ENCODE results near the gene SOAT1.
"Not testable (repeated sequence)": the region's sequence is repeated elsewhere in the genome, so short reads cannot be mapped to it uniquely, and the experiment has no call there.

The SOAT1 gene

DNA sequence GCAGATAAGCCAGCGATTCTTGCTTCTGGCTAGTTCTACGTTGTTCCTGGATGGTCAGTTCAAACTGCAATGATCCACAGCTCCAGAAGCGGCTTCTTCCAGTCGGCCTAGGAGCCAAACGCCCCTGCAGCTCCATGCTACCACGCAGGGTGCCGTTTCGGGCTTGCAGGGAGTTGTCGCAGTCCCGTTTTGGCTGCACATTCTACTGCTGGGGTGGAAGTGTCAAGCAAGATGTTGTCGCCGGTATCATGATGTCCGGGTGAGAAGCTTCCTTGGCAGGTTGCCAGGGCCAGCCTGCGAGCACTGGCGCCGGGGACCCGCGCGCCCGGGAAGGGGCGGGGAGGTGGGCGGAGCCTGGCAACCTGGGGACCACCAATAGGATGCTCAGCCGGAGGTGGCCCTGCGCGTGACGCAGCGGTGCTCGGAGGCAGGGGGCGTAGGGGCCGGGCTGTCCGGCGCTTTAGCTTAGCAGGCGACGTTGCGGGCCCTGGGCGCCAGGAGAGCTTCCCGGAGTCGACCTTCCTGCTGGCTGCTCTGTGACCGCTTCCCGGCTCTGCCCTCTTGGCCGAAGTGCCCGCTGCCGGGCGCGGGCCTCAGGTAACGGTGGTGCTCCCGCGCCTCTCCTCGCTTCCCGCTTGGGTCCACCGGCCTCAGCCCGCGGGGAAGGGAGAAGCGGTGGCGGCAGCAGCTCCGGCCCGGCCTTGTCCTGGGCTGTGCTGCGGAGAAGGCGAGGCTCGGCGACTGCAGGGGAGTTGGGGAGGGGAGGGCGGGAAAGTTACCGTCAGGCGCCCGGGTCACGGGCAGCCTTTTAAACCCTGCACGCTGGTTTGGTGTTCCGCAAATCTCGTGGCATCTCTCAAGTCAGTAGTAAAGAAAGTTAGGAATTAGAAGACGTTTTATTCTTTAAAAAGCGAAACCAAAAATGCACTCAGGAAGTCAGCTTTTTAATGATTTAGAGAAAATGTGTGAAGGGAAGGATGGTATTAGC, at the start of gene SOAT1:
SOAT1 (plus strand) TSS at position 458 of the 988 bp plus-strand sequence. CDS start 8,888 bp downstream, outside the sequence.
- peak; percentile 95 to 96 for DNase-seq

DNA sequence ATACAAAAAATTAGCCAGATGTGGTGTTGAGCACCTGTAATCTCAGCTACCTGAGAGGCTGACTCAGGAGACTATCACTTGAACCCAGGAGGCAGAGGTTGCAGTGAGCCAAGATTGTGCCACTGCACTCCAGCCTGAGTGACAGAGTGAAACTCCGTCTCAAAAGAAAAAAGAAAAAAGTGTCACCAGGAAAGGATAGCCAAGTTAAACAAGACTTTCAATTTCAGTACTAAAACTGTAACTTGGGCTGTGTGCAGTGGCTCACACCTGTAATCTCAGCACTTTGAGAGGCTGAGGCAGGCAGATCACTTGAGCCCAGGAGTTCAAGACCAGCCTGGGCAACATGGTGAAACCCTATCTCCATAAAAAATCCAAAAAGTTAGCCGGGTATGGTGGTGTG, 48.2 kb upstream of the SOAT1 start:
- not testable (repeated sequence) for DNase-seq

DNA sequence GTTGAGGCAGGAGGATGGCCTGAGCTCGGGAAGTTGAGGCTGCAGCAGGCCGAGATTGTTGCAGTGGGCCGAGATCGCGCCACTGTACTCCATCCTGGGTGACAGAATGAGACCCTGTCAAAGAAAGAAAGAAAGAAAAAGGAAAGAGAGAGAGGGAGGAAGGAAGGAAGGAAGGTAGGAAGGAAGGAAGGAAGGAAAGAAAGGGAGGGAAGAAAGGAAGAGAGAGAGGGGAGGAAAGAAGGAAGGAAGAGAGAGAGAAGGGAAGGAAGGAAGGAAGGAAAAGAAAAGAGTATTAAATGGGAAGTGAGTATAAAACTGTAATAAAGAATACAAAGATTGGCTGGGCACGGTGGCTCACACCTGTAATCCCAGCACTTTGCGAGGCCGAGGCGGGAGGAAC, 45.7 kb upstream of the SOAT1 start:
- no peak for DNase-seq

DNA sequence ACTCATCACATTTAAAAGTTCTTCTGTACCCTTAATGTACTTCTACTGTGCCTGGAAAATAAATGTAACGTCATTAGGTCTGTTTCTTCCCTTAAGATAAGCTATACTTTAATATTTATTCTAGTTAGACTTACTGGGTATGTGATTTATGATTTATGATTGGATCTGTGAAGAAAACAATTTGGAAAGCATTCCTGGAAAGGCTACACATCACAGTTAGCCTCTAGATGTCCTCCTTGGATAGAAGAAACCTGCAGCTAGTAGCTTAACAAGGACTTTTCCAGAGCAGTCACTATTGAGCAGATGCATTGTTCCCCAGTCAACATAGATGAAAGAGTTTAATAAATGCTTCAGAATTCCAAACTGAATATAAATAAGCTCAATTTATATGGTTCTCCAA, 41.9 kb upstream of the SOAT1 start:
- no peak for DNase-seq

DNA sequence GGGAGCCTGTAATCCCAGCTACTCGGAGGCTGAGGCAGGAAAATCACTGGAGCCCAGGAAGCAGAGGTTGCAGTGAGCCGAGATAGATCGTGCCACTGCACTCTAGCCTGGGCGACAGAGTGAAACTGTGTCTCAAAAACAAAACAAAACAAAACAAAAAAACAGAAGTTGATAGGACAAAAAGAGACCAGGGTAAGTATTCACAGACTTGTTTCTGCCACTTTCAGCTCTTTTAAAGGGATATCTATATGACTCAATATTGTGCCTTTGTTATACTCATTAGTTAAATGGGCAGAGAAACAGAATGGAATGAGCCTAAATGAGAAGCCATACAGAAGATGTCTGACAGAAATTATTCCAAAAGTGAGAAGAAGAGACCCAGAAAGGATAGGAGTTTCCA, 41.0 kb upstream of the SOAT1 start:
- no peak for DNase-seq

DNA sequence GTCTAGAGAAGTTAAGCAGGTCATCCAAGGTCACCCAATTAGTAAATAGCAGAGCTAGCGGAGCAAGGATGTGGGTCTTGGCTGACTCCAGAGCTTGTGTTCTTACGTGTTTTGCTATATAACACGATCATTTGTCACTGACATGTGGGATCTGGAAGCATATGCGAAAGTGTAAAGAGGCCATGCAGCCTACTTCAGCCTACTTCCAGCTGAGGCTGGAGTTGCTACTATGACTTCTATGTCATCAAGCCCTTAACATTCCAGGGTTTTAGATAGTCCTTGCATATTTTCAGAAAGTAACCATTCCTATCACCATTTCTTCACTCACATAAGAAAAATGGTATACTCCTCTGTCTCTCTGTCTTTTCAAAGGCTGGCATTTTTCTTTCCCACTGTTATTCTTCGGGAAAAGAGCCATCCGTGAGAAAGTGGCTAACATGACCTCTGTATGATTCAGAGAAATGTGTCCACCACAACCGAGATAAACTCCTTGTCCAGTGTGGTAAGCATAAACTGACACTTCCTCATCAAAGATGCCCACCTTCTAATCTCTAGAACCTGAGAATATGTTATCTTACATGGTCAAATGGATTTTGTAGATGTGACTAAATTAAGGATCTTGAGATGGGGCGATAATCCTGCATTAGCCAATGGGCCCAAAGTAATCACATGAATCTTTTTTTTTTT, 40.2 kb upstream of the SOAT1 start:
- no peak for DNase-seq

DNA sequence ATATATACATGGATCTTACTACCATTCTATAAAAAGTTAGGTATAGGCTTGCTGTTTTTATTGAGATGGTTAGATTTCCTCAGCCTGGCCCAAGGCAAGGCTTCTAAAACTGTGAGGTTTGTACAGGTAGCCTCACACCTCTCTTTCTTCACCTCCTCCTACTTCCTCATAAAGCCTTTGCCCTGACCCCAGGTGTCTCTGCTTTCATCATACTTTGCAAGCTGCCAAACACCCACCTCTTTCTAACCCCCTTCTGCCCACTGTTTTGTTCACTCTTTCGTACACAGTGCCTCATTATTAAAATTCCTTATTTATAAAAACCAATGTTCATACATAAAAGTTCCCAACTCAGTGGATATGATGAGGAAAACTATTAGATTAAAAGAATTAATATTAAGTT, 31.4 kb upstream of the SOAT1 start:
- DNase-seq: no peak

DNA sequence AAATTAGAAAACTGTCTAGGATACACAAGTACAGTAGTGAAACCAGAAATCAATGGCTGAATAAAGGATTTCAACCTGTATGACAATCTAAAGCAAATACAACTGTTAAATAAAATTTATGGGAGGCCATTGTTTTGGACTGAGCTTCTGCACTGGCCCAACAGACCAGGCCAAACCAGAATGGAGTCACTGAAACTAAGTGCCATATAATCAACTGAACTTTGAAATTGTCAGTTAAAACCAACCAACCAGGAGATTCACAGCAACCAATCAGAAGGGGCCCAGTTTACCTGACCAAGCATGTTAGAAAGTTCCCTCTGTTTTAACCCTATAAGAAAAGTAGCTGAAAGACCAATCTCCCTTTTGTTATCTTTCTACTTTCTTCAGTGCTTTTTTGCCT, 30.5 kb upstream of the SOAT1 start:
- no peak for DNase-seq

DNA sequence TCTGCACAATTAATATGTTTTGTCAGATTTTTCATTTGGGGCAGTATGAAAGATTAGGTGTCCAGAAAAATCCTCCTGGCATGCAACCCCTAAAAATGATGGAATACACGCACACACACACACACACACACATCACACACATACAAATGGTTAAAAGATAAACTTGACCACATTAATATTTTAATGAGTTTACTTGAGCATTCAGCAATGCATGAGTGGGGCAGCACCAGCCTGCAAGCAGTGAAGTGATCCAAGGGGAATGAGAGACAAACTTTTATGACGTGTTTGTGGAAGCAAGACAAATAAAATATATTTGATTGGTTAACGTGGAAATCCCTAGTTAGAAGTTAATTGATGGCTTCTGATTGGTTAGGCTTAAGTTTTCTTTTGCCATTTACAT, 29.1 kb upstream of the SOAT1 start:
- no peak for DNase-seq

DNA sequence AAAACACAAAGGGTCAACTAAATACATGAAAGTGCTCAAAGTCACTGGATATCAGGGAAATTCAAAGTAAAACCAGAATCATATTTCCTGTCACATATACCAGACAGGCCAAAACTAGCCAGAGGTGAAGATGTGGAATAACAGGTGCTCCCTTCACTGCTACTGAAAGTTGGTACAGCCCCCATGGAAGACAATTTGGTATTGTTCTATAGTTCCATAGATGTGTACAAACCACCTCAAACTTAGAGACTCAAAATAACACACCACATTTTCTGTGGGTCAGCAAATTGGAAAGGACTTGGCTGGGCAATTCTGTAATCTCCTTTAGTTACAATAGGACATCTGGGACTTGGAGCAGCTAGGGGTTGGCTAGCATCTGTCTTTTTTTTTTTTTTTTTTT, 24.5 kb upstream of the SOAT1 start:
- DNase-seq: no peak

DNA sequence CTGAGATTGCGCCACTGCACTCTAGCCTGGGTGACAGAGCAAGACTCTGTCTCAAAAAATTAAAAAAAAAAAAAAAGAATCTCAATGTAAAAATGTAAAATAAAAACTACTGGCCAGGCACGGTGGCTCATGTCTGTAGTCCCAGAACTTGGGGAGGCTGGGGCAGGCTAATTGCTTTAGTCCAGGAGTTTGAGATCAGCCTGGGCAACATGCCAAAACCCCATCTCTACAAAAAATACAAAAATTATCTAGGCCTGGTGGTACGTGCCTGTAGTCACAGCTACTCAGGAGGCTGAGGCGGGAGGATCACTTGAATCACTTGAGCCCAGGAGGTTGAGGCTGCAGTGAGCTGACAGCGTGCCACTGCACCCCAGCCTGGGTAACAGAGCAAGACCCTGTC, 19.2 kb upstream of the SOAT1 start:
- not testable (repeated sequence) for DNase-seq

DNA sequence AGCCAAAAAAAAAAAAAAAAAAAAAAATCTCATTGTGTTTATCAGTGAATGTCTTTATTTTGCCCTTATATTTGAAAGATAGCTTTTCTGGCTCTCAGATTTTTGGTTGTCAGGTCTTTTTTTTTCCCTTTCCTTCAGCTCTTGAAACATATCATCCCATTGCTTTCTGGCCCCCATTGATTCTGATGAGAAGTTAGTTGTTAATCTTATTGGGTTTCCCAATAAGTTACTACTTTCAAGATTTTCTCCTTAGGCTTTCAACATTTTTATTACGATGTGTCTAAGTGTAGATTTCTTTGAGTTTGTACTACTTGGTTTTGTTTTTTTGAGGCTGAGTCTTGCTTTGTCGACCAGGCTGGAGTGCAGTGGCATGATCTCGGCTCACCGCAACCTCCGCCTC, 14.7 kb upstream of the SOAT1 start:
- no peak for DNase-seq

DNA sequence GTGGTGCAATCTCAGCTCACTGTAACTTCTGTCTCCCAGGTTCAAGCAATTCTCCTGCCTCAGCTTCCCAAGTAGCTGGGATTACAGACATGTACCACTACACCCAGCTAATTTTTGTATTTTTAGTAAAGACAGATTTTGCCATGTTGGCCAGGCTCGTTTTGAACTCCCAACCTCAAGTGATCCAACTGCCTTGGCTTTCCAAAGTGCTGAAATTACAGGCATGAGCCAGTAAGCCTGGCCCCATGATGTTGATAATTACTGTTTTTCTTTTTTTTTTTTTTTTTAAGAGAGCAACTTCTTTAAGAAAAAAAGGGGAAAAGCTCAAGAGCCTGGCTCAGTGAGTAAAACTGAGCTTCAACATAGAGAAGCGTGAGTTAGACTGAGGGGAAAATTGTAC, 9.6 kb upstream of the SOAT1 start:
- DNase-seq: no peak

DNA sequence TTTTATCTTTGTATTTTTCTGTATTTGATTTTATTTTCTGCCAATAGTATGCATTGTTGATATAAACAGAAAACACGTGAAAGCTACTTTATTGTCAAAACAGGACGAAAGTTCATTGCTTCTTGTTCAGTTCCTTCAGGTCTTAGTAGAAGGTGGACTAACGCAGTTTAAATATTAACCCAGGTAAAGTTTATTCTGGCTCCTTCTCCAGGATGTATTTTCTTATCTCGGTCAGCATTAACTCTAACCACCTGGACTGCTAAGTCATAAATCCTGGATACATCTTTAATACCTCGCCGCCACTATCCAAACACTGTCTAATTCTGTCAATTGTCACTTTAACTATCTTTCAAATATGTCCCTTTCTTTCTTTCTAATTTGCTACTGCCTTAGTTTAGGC, 5.7 kb upstream of the SOAT1 start:
- DNase-seq: no peak

DNA sequence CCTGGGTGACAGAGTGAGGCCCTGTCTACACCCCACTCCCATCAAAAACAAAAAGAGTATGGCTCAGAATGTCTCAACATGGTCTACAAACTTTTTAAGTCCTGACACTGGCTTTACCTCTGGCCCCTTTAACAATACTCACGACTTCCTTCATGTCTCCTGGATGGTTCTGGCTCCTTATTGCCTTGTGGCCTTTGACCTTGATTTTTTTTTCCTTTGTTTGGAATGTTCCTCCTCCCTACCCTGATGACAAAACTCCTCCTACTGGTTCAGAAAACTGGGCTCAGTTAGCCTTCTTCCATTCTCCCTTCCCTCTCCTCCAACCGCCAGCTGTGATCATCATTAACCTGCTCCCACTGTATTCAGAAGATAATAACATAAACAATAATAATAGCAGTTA, 4.6 kb upstream of the SOAT1 start:
- DNase-seq: no peak

DNA sequence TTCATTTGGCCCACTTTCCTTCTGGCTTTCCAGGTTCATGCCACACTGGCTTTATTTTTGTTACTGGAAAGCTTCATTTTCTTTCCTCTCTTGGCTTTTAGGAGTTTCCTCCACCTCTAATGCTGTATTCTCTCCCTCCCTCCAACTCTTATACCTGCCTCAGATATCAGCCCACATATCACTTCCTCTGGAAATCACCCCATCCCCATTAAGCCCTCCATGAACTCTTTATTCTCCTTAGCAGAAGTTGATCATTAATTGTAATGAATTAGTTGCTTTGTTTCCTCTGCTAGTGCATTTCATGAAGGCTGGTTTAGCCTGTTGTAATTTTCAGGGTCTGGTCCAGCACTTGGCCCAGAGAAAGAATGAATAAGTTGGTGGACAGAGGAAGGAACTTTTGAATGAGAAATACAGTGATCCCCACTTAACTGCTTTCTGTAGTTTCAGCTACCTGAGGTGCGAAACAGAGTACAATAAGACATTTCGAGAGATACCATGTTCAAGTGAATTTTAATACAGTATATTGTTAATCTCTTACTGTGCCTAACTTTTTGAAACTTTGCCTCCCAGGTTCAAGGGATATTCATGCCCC, 1.7 kb downstream of the SOAT1 start:
- DNase-seq: no peak

DNA sequence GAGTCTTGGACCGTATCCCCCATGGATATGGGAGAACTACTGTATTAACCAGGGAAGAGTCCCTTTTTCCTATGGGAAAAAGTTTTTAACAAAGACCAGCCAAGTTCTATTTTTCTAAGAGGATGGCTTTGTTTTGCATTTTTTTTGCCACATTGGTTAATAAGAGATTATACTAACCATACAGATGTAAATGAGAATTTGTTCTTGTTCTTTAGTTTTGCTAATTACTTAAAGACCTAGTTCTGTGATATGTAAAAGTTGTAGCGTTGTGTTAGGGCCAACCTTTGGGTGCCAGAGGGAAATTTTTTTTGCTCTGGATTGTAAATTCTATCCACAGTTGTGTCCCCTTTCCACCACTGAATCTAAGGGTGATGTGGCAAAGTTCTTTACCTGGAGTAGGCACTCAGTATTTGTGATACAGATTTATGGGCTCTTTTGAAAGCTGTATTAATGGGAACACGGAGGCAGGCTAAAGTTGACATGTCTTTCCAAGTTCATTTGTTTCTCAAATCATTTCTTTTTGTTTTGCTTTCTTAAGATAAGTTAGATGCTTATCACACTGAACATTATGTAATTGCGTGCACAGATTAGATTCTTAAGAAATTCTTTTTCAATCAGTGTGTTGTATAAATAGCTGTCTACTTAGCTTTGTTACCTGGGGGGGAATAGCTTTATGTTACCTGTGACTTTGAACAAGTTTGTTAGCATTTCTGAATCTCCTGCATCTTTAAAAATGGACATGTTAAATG, 2.9 kb downstream of the SOAT1 start:
- DNase-seq: no peak

DNA sequence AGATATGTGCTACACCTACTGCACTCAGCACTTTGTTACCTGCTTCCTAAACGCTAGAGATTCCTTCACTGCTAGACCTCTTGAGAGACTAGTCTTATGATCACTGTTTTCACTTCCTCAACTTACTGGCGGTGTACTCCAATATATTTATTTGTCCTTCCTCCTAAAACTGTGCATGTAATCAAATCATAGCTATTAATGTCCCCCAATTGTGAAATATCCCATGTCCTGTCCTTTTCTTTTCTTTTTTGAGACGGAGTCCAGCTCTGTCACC, 3.4 kb downstream of the SOAT1 start:
- DNase-seq: no peak

DNA sequence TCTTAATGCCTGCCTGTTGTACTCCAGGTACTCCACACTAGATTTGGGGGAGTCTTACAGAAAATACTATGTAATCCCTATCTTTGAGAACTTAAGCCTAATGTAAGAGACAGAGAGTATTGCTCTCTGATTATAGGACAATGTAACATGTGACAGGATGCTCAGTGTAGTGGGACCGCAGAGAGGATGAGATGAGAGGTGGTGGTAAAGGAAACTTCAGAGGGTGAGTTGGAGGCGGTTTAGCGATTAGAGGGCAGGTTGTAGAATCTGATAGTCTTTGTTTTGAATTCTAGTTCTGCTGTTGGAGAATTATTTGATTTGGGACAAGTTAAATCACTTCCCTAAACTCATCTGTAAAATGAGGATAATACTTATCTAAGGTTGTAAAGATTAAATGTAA, 5.4 kb downstream of the SOAT1 start:
- peak; percentile 42 to 44 for DNase-seq

DNA sequence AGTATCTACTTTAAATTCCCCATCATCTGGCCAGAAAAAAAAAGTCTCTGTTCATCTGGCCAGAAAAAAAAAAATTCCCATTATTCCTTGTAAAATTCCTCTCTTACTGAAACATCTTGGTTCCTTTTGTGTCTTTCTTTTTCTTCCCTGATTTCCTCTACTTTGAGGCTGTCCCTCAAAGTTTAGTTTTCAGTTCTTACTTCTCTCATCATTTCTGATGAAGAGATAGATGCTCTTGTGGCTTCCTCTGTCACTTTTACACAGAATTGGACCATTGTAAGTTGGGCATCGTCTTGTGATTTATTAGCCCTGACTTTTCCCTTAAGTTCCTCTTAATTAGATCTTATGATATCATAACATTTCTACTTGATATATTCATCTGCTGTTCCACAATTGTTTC, 6.5 kb downstream of the SOAT1 start:
- no peak for DNase-seq

DNA sequence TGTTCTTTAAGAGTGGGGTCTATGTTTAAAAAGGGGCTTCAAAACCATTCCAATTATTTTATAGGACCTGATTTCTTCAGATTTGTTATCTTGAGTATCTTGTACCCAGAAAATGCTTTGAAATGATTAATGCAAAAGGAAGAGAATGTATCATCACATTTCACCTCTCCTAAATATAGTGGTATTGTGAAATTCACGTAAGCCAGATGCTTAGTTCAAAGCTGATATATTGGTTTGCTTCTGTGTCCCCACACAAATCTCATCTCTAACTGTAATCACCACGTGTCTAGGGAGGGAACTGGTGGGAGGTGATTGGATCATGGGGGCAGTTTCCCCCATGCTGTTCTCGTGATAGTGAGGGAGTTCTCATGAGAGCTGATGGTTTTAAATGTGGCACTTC, 8.5 kb downstream of the SOAT1 start:
- no peak for DNase-seq

DNA sequence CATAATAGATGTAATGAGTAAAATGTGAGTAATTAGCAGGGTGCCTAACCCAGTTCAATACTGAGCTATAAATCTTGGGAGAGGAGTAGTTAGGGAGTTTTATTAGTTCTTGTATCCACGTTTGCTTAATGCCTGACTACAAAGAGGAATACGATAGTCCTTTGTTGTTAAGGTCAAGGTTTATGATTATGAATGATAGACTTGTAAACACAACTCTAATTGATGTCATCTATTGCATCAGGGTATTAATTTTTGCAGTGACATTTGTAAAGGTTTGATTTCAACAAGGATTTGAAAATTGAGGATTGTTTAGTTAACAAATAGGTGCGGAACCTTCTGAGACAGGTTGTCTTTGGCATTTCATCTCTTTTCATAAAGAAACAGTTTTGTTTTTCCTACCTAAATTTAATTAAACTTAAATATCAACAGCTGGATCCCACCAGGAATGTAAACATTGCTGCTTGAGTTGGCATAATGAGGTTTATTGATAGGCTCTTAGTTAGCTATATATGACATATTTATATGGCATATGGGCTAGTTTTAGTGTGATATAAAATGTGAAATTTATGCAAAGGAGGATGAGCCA, 9.7 kb downstream of the SOAT1 start:
- no peak for DNase-seq

DNA sequence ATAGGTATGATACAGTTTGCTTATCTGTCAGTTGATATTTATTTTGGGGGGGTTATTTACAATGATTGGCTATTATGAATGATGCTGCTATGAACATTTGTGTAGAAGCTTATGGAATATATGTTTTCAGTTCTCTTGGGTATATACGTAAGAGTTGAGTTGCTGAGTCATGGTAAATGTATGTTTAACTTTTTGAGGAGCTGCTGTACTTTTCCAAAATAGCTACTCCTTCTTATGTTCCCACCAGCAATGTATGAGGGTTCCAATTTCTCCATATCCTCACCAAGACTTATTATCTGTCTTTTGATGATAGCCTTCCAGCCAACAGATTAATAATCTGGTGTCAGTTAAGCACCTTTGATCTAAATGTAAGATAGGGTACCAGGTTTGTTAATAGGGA, 11.9 kb downstream of the SOAT1 start:
- no peak for DNase-seq
